Psoas muscle (tissue), 8 donors: ENCODE data around the gene POLR3K. TPM values are rescaled to one million over a fixed set of nuclear protein-coding genes. Genes with fewer than 3 reads are reported as not detected.

Source experiments
- ATAC-seq, 4 donors: fragments of 200-7000 bp; cut with Tn5 transposase; one replicate each; pipeline ENCODE4 v1.9.1; 2020; ENCODE audit warnings: moderate library complexity in 3 of 4, mild to moderate bottlenecking in 2 of 4
- DNase-seq, 2 donors: peaks; one replicate each; pipeline ENCODE4 v3.0.0-alpha.2; 2020
- H3K27ac ChIP-seq: fragments of 200-600 bp; one replicate; pipeline ENCODE4 v1.8.0; 2022
- H3K27me3 ChIP-seq, 3 donors: fragments of 200-600 bp in 1 of 3; one replicate each; pipeline versions ENCODE4 v1.6.1 to v1.8.0; 2013 to 2022; ENCODE audit warnings: low read length in 2 of 3, mild to moderate bottlenecking in 2 of 3, moderate library complexity in 1 of 3; ENCODE audit not compliant: insufficient read depth in 3 of 3
- H3K36me3 ChIP-seq, 2 donors: fragments of 200-600 bp in 1 of 2; one replicate each; pipeline versions ENCODE4 v1.6.1 to v1.8.0; 2013 to 2022; ENCODE audit warnings: low read depth in 1 of 2, mild to moderate bottlenecking in 1 of 2, moderate library complexity in 1 of 2; ENCODE audit not compliant: insufficient read depth in 1 of 2
- H3K4me1 ChIP-seq: fragments of 200-600 bp; one replicate; pipeline ENCODE4 v1.8.0; 2022
- H3K4me3 ChIP-seq: fragments of 200-600 bp; one replicate; pipeline ENCODE4 v1.8.0; 2022; ENCODE audit warnings: mild to moderate bottlenecking
- H3K9me3 ChIP-seq: fragments of 200-600 bp; one replicate; pipeline ENCODE4 v1.8.0; 2022
- CTCF ChIP-seq: fragments of 200-600 bp; IDR thresholded peaks from one replicate; pipeline ENCODE4 v1.8.0; 2022; ENCODE audit warnings: antibody characterized with exemption
- WGBS, 3 donors: extraction: QIAGEN DNeasy Blood & Tissue Kit; methylation state at CpG; one replicate each; pipeline versions ENCODE4 v1.1.6 to v1.1.7; 2013; 5-methylcytosine and 5-hydroxymethylcytosine counted together
- intact Hi-C, 2 donors: fragments of 100-400 bp; cut with DNase I; formaldehyde crosslinking; loops; one replicate each; pipeline versions ENCODE4 v1.11.0 to v1.14.2; 2022
- polyA plus RNA-seq, 3 donors: library from polyadenylated mRNA; stranded (reverse); fragments of 200-250 nt; gene quantifications; one replicate each; pipeline ENCODE4 v1.2.3, GENCODE V29; 2013
- total RNA-seq, 4 donors: library from RNA; stranded (reverse); fragmentation: NEBNext Ultra II Directional in 2 of 4; extraction: Animal tissue kit (Norgen Biotek cat#: 25700) in 2 of 4; gene quantifications; one replicate each; pipeline versions ENCODE4 v1.2.1 to v1.2.4, GENCODE V29; 2021 to 2023
- donor health status: healthy with polysubstance abuse.
- donor health status: DM: no; HTN: no; CAD: no; lungs with moderate emphysema.
- donor health status: Bipolar disorder and iron deficiency.
- donor health status: healthy.
- donor health status: DM: yes; HTN: yes; CAD: no.
- donor health status: DM: no; HTN: no; CAD: no.
- donor health status: DM: no; HTN: no; CAD: no.
- donor health status: DM: yes; HTN: yes; CAD: no.

POLR3K gene
- total and polyA plus RNA-seq, 7 donors, result 5.8 to 17.5 (median 10.9) TPM

- intact Hi-C loops, result no loop called here
- Histone ChIP-seq H3K27ac (no peak overlapping the region), H3K4me1 (peaks cover 33% of the 10 kb centered on the region), H3K9me3 (no peaks in the 10 kb centered on the region), H3K36me3 (peaks cover 0 to 66% of the 10 kb centered on the region in 2 donors), H3K4me3 (no peak overlapping the region), H3K27me3 (no peaks in the 10 kb centered on the region)
- WGBS, 3 donors, result 96% methylated on average over 28 to 31 of the region's 31 CpGs
- no peak for TF ChIP-seq CTCF
- ATAC-seq, result no peak
- no peak for DNase-seq
Observed at GRCh38 chr16:83060-83603, 29.7 kb upstream of the POLR3K start.

GRCh38 chr16:79151-80054 lies 26.0 kb upstream of the POLR3K start:
- 67 to 74% (median 71%) methylated on average over 32 of the region's 32 CpGs for WGBS, 3 donors
- no peak for TF ChIP-seq CTCF
- Histone ChIP-seq H3K4me1 (peaks cover 31% of the 10 kb centered on the region), H3K27ac (peak overlapping the region; percentile 94), H3K27me3 (no peaks in the 10 kb centered on the region), H3K36me3 (peaks cover 0 to 36% of the 10 kb centered on the region in 2 donors), H3K9me3 (no peaks in the 10 kb centered on the region), H3K4me3 (peak overlapping the region; percentile 91)
- DNase-seq (no peak), ATAC-seq (no peak)
- intact Hi-C loops, result no loop called here

GRCh38 chr16:78444-79150 lies 25.2 kb upstream of the POLR3K start:
- peaks cover 28% of the 10 kb centered on the region for H3K4me1 ChIP-seq
- H3K36me3 ChIP-seq, result peaks cover 0 to 29% of the 10 kb centered on the region in 2 donors
- peak overlapping the region; percentile 91 for H3K4me3 ChIP-seq
- DNase-seq, result peak; percentile 51 to 80
- no peaks in the 10 kb centered on the region for H3K9me3 ChIP-seq
- no peaks in the 10 kb centered on the region for H3K27me3 ChIP-seq
- ATAC-seq, result peak; percentile 17 to 66 (median 61)
- peak overlapping the region; percentile 94 for H3K27ac ChIP-seq
- no peak for TF ChIP-seq CTCF
- WGBS, 3 donors, result 4 to 6% (median 5%) methylated on average over 29 to 36 of the region's 36 CpGs
- intact Hi-C loops, result no loop called here

GRCh38 chr16:77807-78443 lies 24.5 kb upstream of the POLR3K start, which contains the start of gene MPG:
TSS of gene MPG (plus strand) at chr16:78225. CDS start at chr16:78310, 85 bp downstream.
- Histone ChIP-seq H3K4me3 (peak within 1 kb of the TSS; percentile 91), H3K27ac (peak within 1 kb of the TSS; percentile 94), H3K36me3 (peaks cover 0 to 25% of the 10 kb centered on the region in 2 donors), H3K4me1 (peaks cover 35% of the 10 kb centered on the region), H3K27me3 (no peaks in the 10 kb centered on the region), H3K9me3 (no peaks in the 10 kb centered on the region)
- intact Hi-C loops, result no loop called here
- no peak for TF ChIP-seq CTCF
- peak; percentile 75 to 83 (median 82) for ATAC-seq
- 0 to 1% (median 1%) methylated on average over 57 to 83 of the region's 83 CpGs for WGBS, 3 donors
- DNase-seq, result peak; percentile 91 to 94
